PFSK-1 (cell line): ENCODE measurements around the gene KCNK6.

Experiments used
- POLR2AphosphoS5 ChIP-seq: IDR thresholded peaks from 2 replicates; pipeline ENCODE4 v1.6.1; 2012; ENCODE audit warnings: low read depth, mild to moderate bottlenecking, control low read depth, low read length, moderate library complexity
- REST ChIP-seq, 2 experiments: IDR thresholded peaks; 2 replicates each; pipeline versions ENCODE4 v1.6.1 to v1.8.0; 2011 to 2012; ENCODE audit warnings: low read depth in 2 of 2, low read length in 2 of 2, control low read depth in 1 of 2, inconsistent platforms in 1 of 2, mild to moderate bottlenecking in 1 of 2, moderate library complexity in 1 of 2; ENCODE audit not compliant: insufficient read depth in 1 of 2
- SIN3A ChIP-seq: IDR thresholded peaks from 2 replicates; pipeline ENCODE4 v1.6.1; 2012; ENCODE audit warnings: mild to moderate bottlenecking, low read length, moderate library complexity, borderline replicate concordance; ENCODE audit not compliant: insufficient read depth
- TAF1 ChIP-seq: IDR thresholded peaks from 2 replicates; pipeline ENCODE4 v1.6.1; 2012; ENCODE audit warnings: low read length, control low read depth, borderline replicate concordance; ENCODE audit not compliant: insufficient read depth

- TF ChIP-seq SIN3A (no peak), REST (IDR thresholded peaks at IDR 0.05; ENCODE audit: insufficient read depth in 1 of 2, low read depth in 2 of 2, low read length in 2 of 2) (no peak), POLR2AphosphoS5 (no peak), TAF1 (no peak)
Measured at GRCh38 chr19:38276942-38277517, 42.6 kb upstream of the KCNK6 start.
